ENCODE data around the gene PFKL. TPM values are rescaled to one million over a fixed set of nuclear protein-coding genes. Genes with fewer than 3 reads are reported as not detected.
"Not testable (repeated sequence)": the region's sequence is repeated elsewhere in the genome, so short reads cannot be mapped to it uniquely, and the experiment has no call there.

Gene PFKL
- total and polyA plus RNA-seq, 2 experiments from 2014 or later: 199 to 239 TPM

DNA sequence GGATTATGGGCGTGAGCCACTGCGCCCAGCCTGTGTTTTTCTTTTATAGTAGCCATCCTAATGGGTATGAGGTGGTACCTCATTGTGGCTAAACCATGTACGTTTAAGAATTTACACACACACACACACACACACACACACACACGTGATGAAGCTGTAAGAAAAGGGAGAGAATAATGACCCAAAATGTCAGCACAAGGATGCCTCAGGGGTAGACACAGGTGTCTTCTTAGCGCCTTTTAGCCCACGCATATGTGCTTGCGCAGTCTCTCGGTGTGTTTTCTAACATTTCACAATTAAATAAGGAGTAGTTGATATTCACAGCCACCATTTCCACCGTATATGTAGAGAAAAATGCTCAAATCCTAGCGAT, 782 bp upstream of the PFKL start:
- H2AFZ ChIP-seq: peak overlapping the region; percentile 89
- peaks cover 5% of the 10 kb centered on the region; the same call in 1 of the 2 replicates for H3F3A ChIP-seq (ENCODE audit: insufficient read depth)
- H3K4me2 ChIP-seq (ENCODE audit: unreplicated experiment): peak overlapping the region; percentile 81
- peaks cover 12% of the 10 kb centered on the region for H3K4me1 ChIP-seq (ENCODE audit: insufficient read depth)
- in situ Hi-C loops (cut with MboI): no loop called here
- H3K9ac ChIP-seq: peak overlapping the region; percentile 90
- peak overlapping the region; percentile 77 for H3K4me3 ChIP-seq
- no peak for TF ChIP-seq EZH2 (IDR thresholded peaks at IDR 0.05; ENCODE audit: insufficient read depth, poor library complexity, severe bottlenecking)
- no peaks in the 10 kb centered on the region for H4K20me1 ChIP-seq (ENCODE audit: insufficient read depth)
- DNase-seq: peak; percentile 12
- H3K27me3 ChIP-seq (replicated peaks; ENCODE audit: insufficient read depth): no peaks in the 10 kb centered on the region
- H3K79me2 ChIP-seq (ENCODE audit: insufficient read depth): peaks cover 38% of the 10 kb centered on the region
- H3K36me3 ChIP-seq (ENCODE audit: low read depth): no peaks in the 10 kb centered on the region
- H3K9me2 ChIP-seq (ENCODE audit: insufficient read depth): no peaks in the 10 kb centered on the region
- H3K9me3 ChIP-seq (ENCODE audit: low read depth): no peaks in the 10 kb centered on the region
- peak overlapping the region; percentile 73 for H3K27ac ChIP-seq
- 59 to 60% methylated on average over 10 of the region's 10 CpGs for WGBS, 2 experiments (ENCODE audit: low coverage in 1 of 2, low lambda C conversion rate in 2 of 2, missing lambda C conversion rate in 2 of 2)

DNA sequence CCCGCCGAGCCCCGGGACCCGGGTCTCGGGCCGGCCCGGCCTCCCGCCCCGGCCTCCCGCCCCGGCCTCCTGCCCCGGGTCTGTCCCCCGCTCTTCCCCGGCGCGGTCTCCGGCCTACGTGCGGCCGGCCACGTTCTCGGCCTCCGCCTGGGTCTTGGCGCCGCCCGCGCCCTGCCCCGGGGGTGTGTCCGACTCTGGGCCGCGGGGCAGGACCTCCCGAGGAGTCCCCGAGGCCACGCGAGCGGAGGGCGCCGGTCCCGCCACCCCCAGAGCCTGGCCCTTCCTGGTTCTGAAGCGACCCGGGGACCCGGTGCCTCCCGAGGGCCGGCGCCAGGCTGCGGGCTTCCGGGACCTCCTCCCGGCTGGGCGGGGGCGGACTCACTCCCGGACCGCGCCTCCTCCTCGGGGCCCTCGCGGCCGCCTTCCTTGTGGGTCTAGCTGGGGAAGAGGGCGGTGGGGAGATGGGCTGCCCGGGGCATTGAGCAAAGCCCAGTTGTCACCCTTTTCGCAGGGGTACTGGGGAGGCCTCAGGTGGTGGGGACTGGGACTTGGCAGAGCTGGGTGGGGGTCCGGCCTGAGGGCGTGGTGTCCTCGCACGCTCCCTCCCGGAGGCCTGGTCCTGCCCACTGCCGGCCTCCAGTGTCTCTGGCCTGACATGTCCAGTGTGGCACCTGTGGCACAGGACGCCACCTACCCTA, 558 bp downstream of the PFKL start:
- peak overlapping the region; percentile 90 for H3K9ac ChIP-seq
- 2 to 3% methylated on average over 43 to 66 of the region's 67 CpGs for WGBS, 2 experiments (ENCODE audit: low coverage in 1 of 2, low lambda C conversion rate in 2 of 2, missing lambda C conversion rate in 2 of 2)
- TF ChIP-seq EZH2phosphoT487 (IDR thresholded peaks at IDR 0.05; ENCODE audit: insufficient read depth, low read depth): no peak
- no peak for TF ChIP-seq EZH2 (IDR thresholded peaks at IDR 0.05; ENCODE audit: insufficient read depth, poor library complexity, severe bottlenecking)
- H4K20me1 ChIP-seq (ENCODE audit: insufficient read depth): no peaks in the 10 kb centered on the region
- no peaks in the 10 kb centered on the region for H3K9me2 ChIP-seq (ENCODE audit: insufficient read depth)
- no peaks in the 10 kb centered on the region for H3K36me3 ChIP-seq (ENCODE audit: low read depth)
- peaks cover 5% of the 10 kb centered on the region; the same call in 1 of the 2 replicates for H3F3A ChIP-seq (ENCODE audit: insufficient read depth)
- no peaks in the 10 kb centered on the region for H3K27me3 ChIP-seq (replicated peaks; ENCODE audit: insufficient read depth)
- in situ Hi-C loops (cut with MboI): no loop called here
- H3K79me2 ChIP-seq (ENCODE audit: insufficient read depth): peaks cover 52% of the 10 kb centered on the region
- H3K4me2 ChIP-seq (ENCODE audit: unreplicated experiment): peak overlapping the region; percentile 94
- peak overlapping the region; percentile 77 for H3K4me3 ChIP-seq
- H2AFZ ChIP-seq: peak overlapping the region; percentile 21; the same call in 1 of the 2 replicates
- peaks cover 12% of the 10 kb centered on the region for H3K4me1 ChIP-seq (ENCODE audit: insufficient read depth)
- H3K9me3 ChIP-seq (ENCODE audit: low read depth): no peaks in the 10 kb centered on the region
- peak overlapping the region; percentile 42 for H3K27ac ChIP-seq
- peak; percentile 83 for DNase-seq

- H3K9me3 ChIP-seq (ENCODE audit: low read depth): no peaks in the 10 kb centered on the region
- no peaks in the 10 kb centered on the region for H3K36me3 ChIP-seq (ENCODE audit: low read depth)
- H2AFZ ChIP-seq: no peak overlapping the region
- peak; percentile 17 for DNase-seq
- peak overlapping the region; percentile 77 for H3K4me3 ChIP-seq
- H3F3A ChIP-seq (ENCODE audit: insufficient read depth): peaks cover 5% of the 10 kb centered on the region; the same call in 1 of the 2 replicates
- peak overlapping the region; percentile 94 for H3K4me2 ChIP-seq (ENCODE audit: unreplicated experiment)
- no peak overlapping the region for H3K27ac ChIP-seq
- no peaks in the 10 kb centered on the region for H3K9me2 ChIP-seq (ENCODE audit: insufficient read depth)
- WGBS, 2 experiments (ENCODE audit: low coverage in 1 of 2, low lambda C conversion rate in 2 of 2, missing lambda C conversion rate in 2 of 2): 65 to 67% methylated on average over 11 to 13 of the region's 13 CpGs
- no peak for TF ChIP-seq EZH2phosphoT487 (IDR thresholded peaks at IDR 0.05; ENCODE audit: insufficient read depth, low read depth)
- no peak for TF ChIP-seq EZH2 (IDR thresholded peaks at IDR 0.05; ENCODE audit: insufficient read depth, poor library complexity, severe bottlenecking)
- H3K4me1 ChIP-seq (ENCODE audit: insufficient read depth): peaks cover 12% of the 10 kb centered on the region
- in situ Hi-C loops (cut with MboI): no loop called here
- H3K79me2 ChIP-seq (ENCODE audit: insufficient read depth): peaks cover 59% of the 10 kb centered on the region
- peak overlapping the region; percentile 90 for H3K9ac ChIP-seq
- H4K20me1 ChIP-seq (ENCODE audit: insufficient read depth): no peaks in the 10 kb centered on the region
- H3K27me3 ChIP-seq (replicated peaks; ENCODE audit: insufficient read depth): no peaks in the 10 kb centered on the region
Measured at GRCh38 chr21:44301141-44301540, 1.3 kb downstream of the PFKL start.

- 87 to 89% methylated on average over 9 of the region's 9 CpGs for WGBS, 2 experiments (ENCODE audit: low coverage in 1 of 2, low lambda C conversion rate in 2 of 2, missing lambda C conversion rate in 2 of 2)
- no peaks in the 10 kb centered on the region for H4K20me1 ChIP-seq (ENCODE audit: insufficient read depth)
- in situ Hi-C loops (cut with MboI): no loop called here
- no peaks in the 10 kb centered on the region for H3K36me3 ChIP-seq (ENCODE audit: low read depth)
- peaks cover 12% of the 10 kb centered on the region for H3K4me1 ChIP-seq (ENCODE audit: insufficient read depth)
- H3K9ac ChIP-seq: no peak overlapping the region
- TF ChIP-seq EZH2 (IDR thresholded peaks at IDR 0.05; ENCODE audit: insufficient read depth, poor library complexity, severe bottlenecking) (no peak), EZH2phosphoT487 (IDR thresholded peaks at IDR 0.05; ENCODE audit: insufficient read depth, low read depth) (no peak)
- no peak overlapping the region for H2AFZ ChIP-seq
- no peak for DNase-seq
- no peaks in the 10 kb centered on the region for H3K9me2 ChIP-seq (ENCODE audit: insufficient read depth)
- H3K4me2 ChIP-seq (ENCODE audit: unreplicated experiment): no peak overlapping the region
- H3F3A ChIP-seq (ENCODE audit: insufficient read depth): peaks cover 5% of the 10 kb centered on the region; the same call in 1 of the 2 replicates
- H3K27me3 ChIP-seq (replicated peaks; ENCODE audit: insufficient read depth): no peaks in the 10 kb centered on the region
- peaks cover 66% of the 10 kb centered on the region for H3K79me2 ChIP-seq (ENCODE audit: insufficient read depth)
- H3K27ac ChIP-seq: no peak overlapping the region
- no peaks in the 10 kb centered on the region for H3K9me3 ChIP-seq (ENCODE audit: low read depth)
- H3K4me3 ChIP-seq: no peak overlapping the region
Measured at GRCh38 chr21:44301961-44302406, 2.1 kb downstream of the PFKL start.

- H3K9me3 ChIP-seq (ENCODE audit: low read depth); in situ Hi-C loops (cut with MboI); H3F3A ChIP-seq (ENCODE audit: insufficient read depth); H3K36me3 ChIP-seq (ENCODE audit: low read depth); H3K4me2 ChIP-seq (ENCODE audit: unreplicated experiment); H3K27me3 ChIP-seq (replicated peaks; ENCODE audit: insufficient read depth); H4K20me1 ChIP-seq (ENCODE audit: insufficient read depth); H3K9ac ChIP-seq; DNase-seq; H2AFZ ChIP-seq; H3K27ac ChIP-seq; H3K9me2 ChIP-seq (ENCODE audit: insufficient read depth); H3K4me3 ChIP-seq: not testable (repeated sequence)
- WGBS, 2 experiments (ENCODE audit: low coverage in 1 of 2, low lambda C conversion rate in 2 of 2, missing lambda C conversion rate in 2 of 2): 92 to 93% methylated on average over 22 to 23 of the region's 23 CpGs
- Histone ChIP-seq H3K4me1 (ENCODE audit: insufficient read depth) (peaks cover 12% of the 10 kb centered on the region), H3K79me2 (ENCODE audit: insufficient read depth) (peaks cover 72% of the 10 kb centered on the region)
Measured at GRCh38 chr21:44302573-44303401, 2.9 kb downstream of the PFKL start.
